HG02973 (cell line): Measurements from ENCODE around the gene APOBEC3B.
"Not testable (repeated sequence)": the region's sequence is repeated elsewhere in the genome, so short reads cannot be mapped to it uniquely, and the experiment has no call there.

ENCODE experiments used
- ATAC-seq: cut with Tn5 transposase; IDR thresholded peaks from one replicate; pipeline ENCODE4 v1.9.1; 2021; ENCODE audit warnings: moderate library complexity; ENCODE audit not compliant: unreplicated experiment

Gene APOBEC3B

GRCh38 chr22:38987171-38987895 is 5.2 kb downstream of the APOBEC3B start:
- no peak for ATAC-seq

DNA sequence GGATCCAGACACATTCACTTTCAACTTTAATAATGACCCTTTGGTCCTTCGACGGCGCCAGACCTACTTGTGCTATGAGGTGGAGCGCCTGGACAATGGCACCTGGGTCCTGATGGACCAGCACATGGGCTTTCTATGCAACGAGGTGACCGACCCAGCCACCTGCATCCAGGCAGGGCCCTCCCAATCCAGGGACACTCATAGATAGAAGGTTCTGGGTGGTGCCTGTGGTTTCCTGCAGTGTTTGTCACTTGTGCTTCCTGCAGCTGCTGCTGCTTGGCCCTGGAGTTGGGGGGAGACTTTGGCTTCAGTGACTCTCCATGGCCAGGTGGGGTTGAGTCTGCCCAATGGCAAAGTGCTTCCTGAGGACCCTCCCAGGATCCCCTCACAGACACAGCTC is 7.3 kb downstream of the APOBEC3B start:
- ATAC-seq, result no peak

DNA sequence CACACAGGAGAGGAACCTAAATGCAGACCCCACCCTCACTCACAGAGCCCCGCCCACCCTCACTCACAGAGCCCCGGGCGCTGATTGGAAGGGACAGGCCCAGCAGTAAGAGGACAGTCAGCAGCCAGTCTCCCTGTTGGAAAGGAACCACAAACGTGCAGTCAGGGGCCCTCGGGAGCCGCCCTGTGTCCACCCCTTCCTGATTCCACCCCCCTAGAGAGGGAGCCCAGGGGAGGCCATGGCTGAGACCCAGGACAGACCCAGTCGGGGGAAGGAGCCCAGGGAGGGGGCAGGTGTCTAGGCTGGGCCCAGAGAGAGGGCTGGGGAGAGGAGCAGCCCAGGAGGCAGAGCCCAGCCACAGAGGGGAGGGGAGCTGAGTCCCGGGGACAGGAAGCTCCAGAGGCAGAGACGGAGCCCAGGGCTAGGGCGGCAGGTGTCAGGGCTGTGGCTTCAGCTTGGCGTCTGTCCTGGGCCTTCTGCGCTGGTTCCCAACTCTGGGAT is 10.8 kb downstream of the APOBEC3B start:
- ATAC-seq, result not testable (repeated sequence)

DNA sequence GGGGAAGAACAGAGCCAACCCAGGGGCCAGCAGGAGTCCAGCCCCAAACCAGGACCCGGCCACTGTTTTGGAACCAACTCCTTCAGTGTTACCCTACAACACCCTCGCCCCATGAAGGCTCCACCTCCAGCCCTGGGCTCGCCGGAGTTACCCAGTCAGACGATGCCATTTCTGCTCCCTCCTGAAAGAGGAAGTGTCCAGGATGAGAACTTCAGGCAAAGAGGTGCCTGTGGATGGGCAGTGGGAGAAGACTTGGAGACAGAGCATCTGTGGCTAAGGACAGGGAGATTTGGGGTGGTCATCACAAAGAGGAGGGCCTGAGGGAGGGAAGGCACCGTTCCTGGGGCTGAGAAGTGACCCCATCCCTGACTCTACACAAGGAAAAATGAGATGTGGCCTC is 14.0 kb downstream of the APOBEC3B start:
- ATAC-seq, result no peak

DNA sequence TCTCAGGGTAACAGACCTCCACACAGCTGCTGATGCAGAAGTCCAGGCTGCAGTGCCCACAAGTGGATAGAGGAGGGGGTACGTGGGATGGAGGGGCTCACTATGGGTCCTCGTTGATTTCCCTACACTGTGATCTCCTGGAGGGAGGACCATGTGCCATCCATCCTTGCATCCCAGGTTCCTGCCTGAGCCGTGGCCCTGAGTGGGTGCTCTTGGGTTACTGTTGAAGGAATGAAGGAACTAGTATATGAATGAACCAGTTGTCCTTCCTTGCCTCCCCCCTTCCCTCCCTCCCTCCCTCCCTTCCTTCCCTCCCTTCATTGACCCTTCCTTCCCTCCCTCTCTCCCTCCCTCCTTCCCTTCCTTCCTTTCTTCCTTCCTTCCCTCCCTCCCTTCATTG is 15.4 kb downstream of the APOBEC3B start:
- no peak for ATAC-seq

DNA sequence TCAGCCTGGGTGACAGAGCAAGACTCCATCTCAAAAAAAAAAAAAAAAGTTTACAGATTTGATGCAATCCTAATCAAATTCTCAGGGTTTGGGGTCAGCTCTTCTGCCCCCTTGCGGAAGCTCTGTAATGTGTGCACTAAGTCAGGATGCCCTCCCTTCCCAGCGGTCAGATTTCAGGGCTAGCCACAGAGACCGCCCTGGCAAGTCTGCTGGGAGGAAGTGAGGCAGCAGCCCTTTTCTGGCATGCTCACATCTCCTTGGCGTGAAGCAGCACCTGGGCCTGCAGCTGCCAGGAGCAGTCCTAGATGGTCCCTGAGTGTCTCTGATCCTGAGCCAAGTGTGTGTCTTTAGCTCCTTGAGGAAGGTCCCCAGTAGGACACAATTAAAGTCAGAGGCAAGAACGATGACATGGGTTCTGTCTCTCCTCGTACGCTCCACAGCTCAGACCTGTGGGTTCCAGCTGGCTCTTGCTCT is 21.1 kb downstream of the APOBEC3B start:
- ATAC-seq, result peak; percentile 56

GRCh38 chr22:39007177-39007576 is 25.0 kb downstream of the APOBEC3B start:
- no peak for ATAC-seq

DNA sequence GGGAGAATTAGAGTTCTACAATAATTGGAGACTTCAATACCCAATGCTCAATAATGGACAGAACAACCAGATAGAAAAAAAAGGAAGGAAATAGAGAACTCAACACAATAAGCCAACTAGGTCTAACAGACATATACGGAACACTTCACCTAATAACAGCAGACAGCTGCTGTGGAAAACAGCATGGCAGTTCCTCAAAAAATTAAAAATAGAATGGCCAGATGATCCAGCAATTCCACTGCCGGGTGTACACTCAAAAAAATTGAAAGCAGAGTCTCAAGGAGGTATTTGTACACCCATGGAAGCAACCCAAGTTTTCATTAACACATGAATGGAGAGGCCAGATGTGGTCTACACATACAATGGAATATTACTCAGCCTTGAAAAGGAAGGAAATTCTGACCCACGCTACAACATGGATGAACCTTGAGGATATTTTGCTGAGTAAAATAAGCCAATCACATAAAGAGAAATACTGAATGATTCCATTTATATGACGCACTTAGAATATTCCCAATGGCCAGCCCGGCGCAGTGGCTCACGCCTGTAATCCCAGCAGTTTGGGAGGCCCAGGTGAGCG is 26.2 kb downstream of the APOBEC3B start:
- not testable (repeated sequence) for ATAC-seq

DNA sequence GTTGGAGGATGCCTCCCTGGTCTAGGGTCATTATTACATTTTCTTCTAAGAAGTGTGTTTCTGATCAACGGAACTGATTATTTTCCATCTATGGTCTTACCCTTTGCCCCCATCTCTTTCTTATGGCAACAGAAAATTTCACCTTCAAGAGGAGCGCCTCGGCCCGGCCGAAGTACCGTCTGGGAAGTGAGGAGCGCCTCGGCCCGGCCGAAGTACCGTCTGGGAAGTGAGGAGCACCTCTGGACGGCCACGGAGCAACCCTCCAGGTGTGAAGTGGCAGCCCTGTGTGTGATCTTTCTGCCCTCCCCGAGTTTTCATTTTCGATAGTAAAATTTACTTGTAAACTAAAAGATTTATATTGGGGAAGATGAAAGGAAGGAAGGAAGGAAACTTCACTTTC is 28.8 kb downstream of the APOBEC3B start:
- no peak for ATAC-seq

DNA sequence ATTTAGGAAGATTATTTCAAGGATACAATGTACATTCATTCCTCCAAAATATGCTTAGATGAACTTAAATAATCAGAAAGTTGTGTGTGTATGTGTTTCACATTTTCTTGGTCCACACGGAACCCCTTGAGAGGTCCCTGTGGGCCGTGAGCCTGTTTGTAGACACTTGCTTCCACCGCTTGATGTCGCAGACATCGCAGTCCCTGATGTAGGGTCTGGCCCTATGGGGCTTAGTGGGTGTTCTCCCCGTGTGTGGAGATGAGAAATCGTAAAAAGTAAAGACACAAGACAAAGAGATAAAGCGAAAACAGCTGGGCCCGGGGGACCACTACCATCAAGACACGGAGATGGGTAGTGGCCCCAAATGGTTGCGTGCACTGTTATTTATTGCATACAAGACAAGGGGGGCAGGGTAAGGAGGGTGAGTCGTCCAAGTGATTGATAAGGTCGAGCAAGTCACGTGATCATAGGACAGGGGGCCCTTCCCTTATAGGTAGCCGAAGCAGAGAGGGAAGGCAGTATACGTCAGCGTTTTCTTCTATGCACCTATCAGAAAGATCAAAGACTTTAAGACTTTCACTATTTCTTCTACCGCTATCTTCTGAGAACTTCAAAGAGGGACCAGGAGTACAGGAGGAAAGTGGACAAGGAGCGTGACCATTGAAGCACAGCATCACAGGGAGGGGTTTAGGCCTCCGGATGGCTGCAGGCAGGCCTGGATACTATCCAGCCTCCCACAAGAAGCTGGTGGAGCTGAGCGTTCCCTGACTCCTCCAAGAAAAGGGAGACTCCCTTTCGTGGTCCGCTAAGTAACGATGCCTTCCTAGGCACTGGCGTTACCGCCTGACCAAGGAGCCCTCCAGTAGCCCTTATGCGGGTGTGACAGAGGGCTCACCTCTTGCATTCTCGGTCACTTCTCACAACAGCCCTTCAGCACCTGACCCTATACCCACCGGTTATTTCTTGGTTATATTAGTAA is 30.7 kb downstream of the APOBEC3B start:
- ATAC-seq, result no peak

GRCh38 chr22:39013561-39013941 is 31.4 kb downstream of the APOBEC3B start:
- ATAC-seq, result not testable (repeated sequence)

GRCh38 chr22:39013942-39014722 is 32.0 kb downstream of the APOBEC3B start, which contains the start of gene APOBEC3C:
Gene APOBEC3C (plus strand): TSS chr22:39014257. CDS start chr22:39014363, 106 bp downstream.
- peak; percentile 67 for ATAC-seq

DNA sequence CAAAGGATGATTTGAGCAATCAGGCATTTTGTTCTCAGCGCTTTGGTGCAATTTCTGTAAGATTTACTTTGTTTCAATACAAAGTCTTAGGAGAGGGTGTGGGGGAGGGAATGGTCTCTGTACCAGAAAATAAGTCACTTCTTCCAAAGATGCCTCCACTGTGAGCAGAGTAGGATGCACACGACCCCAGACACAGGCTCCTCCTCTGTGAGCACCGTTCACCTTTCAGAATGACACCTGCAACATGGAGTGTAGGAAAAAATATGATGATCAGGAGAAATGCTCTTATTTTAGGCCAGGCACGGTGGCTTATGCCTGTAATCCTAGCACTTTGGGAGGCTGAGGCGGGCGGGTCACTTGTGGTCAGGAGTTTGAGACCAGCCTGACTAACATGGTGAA is 32.6 kb downstream of the APOBEC3B start:
- ATAC-seq, result not testable (repeated sequence)

GRCh38 chr22:39016592-39016991 is 34.4 kb downstream of the APOBEC3B start:
- no peak for ATAC-seq

- ATAC-seq, result no peak
These were observed 35.6 kb downstream of the APOBEC3B start for GRCh38 chr22:39017596-39018365.

DNA sequence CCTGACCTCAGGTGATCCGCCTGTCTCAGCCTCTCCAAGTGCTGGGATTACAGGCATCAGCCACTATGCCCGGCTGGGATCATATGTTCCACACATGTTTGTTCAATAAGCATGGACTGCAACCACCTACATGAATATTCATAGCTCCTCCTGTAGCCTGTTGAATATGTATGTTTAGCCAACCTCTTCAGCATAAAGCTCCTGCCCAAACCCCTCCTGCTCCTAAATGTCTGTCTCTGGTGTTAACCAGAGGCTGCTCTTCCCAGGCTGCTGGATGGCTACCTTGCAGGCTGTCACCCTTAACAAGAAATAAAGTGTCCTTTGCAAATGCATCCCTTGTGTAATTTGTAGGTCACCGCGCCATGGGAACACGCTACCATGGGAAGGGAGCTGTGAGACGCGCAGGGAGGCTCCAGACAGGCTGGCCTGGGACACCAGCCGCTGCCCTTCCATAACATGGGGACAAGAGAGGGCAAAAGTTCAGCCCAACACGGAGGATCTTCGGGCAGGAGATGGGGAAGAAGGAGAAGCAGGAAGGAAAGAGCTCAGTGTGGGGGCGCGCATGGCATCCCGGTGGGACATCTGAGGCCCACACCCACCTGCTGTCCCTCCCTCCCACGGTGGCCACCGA is 38.0 kb downstream of the APOBEC3B start:
- ATAC-seq, result peak; percentile 13

GRCh38 chr22:39021552-39022250 is 39.6 kb downstream of the APOBEC3B start:
- ATAC-seq, result no peak

DNA sequence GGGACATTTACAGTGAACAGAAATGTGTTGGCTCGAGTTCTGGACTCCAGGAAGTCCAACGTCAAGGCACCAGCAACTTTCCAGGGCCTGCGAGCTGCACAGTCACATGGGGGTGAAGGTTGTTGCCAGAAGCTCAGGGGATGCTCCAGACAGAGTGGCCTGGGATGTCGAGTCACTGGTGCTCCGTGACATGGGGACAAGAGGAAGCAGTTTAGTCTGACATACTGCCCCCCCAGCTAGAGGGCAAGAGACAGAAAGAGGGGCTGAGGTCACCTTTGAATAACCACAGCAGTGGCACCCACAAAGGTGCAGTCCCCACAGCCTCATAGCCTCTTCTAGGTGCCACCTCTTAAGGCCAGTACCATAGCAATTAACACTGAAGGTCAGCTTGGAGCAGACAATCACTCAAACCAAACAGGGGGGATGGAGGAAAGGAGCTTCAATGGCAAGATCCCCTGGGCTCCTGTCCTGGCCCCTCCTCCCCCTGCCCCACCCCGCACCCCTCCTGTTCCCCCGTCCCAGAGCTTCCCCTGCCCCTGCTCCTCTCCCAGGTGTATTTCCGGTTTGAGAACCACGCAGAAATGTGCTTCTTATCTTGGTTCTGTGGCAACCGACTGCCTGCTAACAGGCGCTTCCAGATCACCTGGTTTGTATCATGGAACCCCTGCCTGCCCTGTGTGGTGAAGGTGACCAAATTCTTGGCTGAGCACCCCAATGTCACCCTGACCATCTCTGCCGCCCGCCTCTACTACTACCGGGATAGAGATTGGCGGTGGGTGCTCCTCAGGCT is 42.6 kb downstream of the APOBEC3B start:
- ATAC-seq, result no peak
